GM19463 (cell line): Measurements from ENCODE around the gene MAP3K19.

Source experiments
- ATAC-seq: cut with Tn5 transposase; IDR thresholded peaks from one replicate; pipeline ENCODE4 v1.9.1; 2021; ENCODE audit warnings: mild to moderate bottlenecking, moderate library complexity; ENCODE audit not compliant: unreplicated experiment

MAP3K19 gene

GRCh38 chr2:134934150-134934549, 113.1 kb downstream of the MAP3K19 start:
- no peak for ATAC-seq

- ATAC-seq = no peak
Measured at GRCh38 chr2:134933732-134934131, 113.5 kb downstream of the MAP3K19 start.

- ATAC-seq = no peak
Measured at GRCh38 chr2:134932864-134933526, 114.3 kb downstream of the MAP3K19 start.

- ATAC-seq = no peak
Measured at GRCh38 chr2:134927195-134927594, 120.1 kb downstream of the MAP3K19 start.

- ATAC-seq = no peak
Measured at GRCh38 chr2:134926231-134926931, 120.9 kb downstream of the MAP3K19 start.

- no peak for ATAC-seq
Measured at GRCh38 chr2:134924912-134925311, 122.3 kb downstream of the MAP3K19 start.

GRCh38 chr2:134919341-134920210, 127.7 kb downstream of the MAP3K19 start:
- ATAC-seq = no peak

- peak; percentile 75 for ATAC-seq
Measured at GRCh38 chr2:134918526-134919340, 128.5 kb downstream of the MAP3K19 start, which contains the start of gene CCNT2. Gene CCNT2, plus strand, starts transcription at chr2:134918822. Its CDS starts 33 bp downstream, at chr2:134918855.

GRCh38 chr2:134917888-134918525, 129.2 kb downstream of the MAP3K19 start:
- ATAC-seq = peak; percentile 72

GRCh38 chr2:134917360-134917865, 129.8 kb downstream of the MAP3K19 start:
- ATAC-seq = no peak
